Keratinocyte (primary cell): ENCODE measurements around the gene ABAT.

Experiments
- EZH2 ChIP-seq: IDR thresholded peaks from one replicate; pipeline ENCODE4 v1.6.1; 2012; ENCODE audit warnings: inconsistent platforms, mild to moderate bottlenecking, low read length, moderate library complexity
- TF ChIP-seq, protein P1 (sequence below), 3 experiments: IDR thresholded peaks in 1 of 3; conservative IDR thresholded peaks in 1 of 3; optimal IDR thresholded peaks in 1 of 3; 2 replicates in 2 of 3; 3 replicates in 1 of 3; pipeline versions ENCODE3 to v1.5.1; 2011; ENCODE audit warnings: low read length in 3 of 3, mild to moderate bottlenecking in 3 of 3, moderate library complexity in 2 of 3, control low read depth in 1 of 3, inconsistent platforms in 1 of 3; ENCODE audit not compliant: insufficient read depth in 2 of 3; ENCODE audit errors: extremely low read depth in 1 of 3

DNA sequence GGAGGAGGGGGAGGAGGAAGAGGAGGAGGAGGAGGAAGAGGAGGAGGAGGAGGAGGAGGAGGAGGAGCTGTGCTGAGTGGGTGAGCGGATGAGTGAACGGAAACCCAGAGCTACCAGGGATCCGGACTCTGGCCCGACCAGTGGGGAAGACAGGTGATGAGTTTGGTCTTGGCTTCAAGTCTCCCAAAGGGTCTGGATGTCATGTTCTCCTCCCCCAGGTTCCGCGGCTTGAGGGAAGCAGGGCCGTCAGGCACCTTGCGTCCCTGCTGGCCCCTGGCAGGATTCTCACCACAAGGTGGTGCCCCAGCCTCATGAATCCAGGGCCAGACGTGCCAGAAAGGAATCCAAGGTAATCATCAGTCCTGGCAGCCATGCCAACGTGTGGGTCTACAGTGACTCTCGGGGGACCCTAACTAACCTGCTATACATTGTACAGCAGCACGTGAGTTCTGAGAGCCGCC lies 13.5 kb upstream of the ABAT start:
- no peak for TF ChIP-seq EZH2
- TF ChIP-seq, protein P1, sequence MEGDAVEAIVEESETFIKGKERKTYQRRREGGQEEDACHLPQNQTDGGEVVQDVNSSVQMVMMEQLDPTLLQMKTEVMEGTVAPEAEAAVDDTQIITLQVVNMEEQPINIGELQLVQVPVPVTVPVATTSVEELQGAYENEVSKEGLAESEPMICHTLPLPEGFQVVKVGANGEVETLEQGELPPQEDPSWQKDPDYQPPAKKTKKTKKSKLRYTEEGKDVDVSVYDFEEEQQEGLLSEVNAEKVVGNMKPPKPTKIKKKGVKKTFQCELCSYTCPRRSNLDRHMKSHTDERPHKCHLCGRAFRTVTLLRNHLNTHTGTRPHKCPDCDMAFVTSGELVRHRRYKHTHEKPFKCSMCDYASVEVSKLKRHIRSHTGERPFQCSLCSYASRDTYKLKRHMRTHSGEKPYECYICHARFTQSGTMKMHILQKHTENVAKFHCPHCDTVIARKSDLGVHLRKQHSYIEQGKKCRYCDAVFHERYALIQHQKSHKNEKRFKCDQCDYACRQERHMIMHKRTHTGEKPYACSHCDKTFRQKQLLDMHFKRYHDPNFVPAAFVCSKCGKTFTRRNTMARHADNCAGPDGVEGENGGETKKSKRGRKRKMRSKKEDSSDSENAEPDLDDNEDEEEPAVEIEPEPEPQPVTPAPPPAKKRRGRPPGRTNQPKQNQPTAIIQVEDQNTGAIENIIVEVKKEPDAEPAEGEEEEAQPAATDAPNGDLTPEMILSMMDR (optimal IDR thresholded peaks at IDR 0.05 in 1 of 3, IDR thresholded peaks at IDR 0.05 in 1 of 3, conservative IDR thresholded peaks at IDR 0.05 in 1 of 3; ENCODE audit: extremely low read depth in 1 of 3, insufficient read depth in 2 of 3, low read length in 3 of 3), result peak; percentile 73 to 97 (median 87)
